NCI-H2107 treated with DMSO at 0.1 percent for 48 hours (cell line): ENCODE data around the gene FAIM.
A peak's percentile ranks its signal among the peaks of the same experiment; 100 is the strongest.
"Not testable (repeated sequence)": the region's sequence is repeated elsewhere in the genome, so short reads cannot be mapped to it uniquely, and the experiment has no call there.

Experiments used
- DNase-seq: peaks from one replicate; lab custom pipeline; 2025; ENCODE audit not compliant: unreplicated experiment; lab: John Stamatoyannopoulos, UW

FAIM gene, protein sequence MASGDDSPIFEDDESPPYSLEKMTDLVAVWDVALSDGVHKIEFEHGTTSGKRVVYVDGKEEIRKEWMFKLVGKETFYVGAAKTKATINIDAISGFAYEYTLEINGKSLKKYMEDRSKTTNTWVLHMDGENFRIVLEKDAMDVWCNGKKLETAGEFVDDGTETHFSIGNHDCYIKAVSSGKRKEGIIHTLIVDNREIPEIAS

DNA sequence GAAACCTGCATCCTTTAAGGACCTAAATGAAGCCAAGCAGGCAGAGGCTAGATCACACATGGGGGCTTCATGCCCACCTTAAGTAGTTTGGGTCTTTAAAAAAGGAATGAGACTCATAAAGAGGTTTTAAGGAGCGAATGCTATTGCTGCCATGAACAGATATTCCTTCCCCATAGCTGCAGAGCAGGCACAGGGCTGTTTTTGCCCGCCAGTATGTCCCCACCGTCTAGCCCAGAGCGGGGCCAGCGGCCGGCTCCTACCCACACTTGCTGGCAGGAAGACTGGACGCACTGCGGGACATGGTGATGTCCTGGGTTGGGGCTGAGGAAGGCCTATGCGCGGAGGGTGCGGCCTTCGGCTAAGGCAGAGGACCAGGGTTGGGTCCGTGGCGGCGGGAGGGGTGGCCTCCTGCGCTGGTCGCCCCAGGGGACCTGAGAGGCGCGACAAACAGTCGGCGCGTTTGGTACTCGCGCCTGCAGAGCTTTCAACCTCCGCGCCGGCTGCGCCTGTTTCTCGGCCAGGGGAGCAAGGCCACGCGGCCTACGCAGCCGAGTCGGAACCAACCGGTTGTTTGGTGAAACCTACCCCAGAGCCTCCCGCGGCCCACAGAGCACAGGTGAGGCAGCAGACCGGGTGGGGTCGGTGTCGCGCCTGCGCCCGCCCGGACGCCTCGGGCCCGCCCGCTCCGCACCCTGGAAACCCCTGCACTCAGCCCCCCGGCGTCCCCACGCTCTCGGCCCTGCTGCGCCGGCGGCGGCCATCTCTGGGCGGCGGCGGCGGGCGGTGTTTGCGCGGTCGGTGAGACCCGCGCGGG lies at the start of gene FAIM:
Gene FAIM (plus strand): TSS at position 450 of the 814 bp plus-strand sequence. CDS start 10,956 bp downstream, outside the sequence.
- DNase-seq: peak; percentile 59

DNA sequence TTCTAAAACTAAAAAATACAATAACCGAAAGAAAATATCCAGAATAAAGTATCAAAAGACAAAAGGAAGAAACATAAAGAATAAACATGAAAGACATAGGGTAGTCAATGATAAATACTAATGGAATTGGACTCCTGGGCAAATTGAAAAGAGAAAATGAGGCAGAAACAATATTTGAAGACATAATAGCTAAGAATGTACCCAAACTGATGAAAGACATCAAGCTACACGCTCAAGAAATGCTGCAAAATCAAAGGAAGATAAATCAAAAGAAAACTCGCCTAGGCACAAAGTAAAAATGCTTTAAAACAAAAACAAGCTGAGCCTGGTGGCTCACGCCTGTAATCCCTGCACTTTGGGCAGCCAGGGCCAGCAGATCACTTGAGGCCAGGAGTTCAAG lies 49.4 kb upstream of the FAIM start:
- no peak for DNase-seq

DNA sequence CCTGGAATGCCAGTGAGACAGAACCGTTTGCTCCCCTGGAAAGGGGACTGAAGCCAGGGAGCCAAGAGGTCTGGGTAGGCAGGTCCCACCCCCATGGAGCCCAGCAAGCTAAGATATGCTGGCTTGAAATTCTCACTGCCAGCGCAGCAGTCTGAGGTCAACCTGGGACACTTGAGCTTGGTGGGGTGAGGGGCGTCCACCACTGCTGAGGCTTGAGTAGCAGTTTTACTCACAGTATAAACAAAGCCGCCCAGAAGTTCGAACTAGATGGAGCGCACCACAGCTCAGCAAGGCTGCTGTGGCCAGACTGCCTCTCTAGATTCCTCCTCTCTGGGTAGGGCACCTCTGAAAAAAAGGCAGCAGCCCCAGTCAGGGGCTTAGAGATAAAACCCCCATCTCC lies 48.1 kb upstream of the FAIM start:
- DNase-seq: no peak

DNA sequence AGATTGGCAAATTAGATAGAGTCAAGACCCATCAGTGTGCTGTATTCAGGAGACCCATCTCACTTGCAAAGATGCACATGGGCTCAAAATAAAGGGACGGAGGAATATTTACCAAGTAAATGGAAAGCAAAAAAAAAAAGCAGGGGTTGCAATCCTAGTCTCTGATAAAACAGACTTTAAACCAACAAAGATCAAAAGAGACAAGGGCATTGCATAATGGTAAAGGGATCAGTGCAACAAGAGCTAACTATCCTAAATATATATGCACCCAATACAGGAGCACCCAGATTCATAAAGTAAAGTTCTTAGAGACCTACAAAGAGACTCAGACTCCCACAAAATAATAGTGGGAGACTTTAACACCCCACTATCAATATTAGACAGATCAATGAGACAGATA lies 45.7 kb upstream of the FAIM start:
- DNase-seq: not testable (repeated sequence)

DNA sequence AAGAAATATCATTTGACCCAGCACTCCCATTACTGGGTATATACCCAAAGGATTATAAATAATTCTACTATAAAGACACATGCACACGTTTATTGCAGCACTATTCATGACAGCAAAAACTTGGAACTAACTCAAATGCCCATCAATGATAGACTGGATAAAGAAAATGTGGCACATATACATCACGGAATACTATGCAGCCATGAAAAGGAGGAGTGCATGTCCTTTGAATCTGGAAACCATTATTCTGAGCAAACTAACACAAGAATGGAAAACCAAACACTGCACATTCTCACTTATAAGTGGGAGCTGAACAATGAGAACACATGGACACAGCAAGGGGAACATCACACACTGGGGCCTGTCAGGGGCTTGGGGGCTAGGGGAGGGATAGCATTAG lies 42.3 kb upstream of the FAIM start:
- DNase-seq: not testable (repeated sequence)

DNA sequence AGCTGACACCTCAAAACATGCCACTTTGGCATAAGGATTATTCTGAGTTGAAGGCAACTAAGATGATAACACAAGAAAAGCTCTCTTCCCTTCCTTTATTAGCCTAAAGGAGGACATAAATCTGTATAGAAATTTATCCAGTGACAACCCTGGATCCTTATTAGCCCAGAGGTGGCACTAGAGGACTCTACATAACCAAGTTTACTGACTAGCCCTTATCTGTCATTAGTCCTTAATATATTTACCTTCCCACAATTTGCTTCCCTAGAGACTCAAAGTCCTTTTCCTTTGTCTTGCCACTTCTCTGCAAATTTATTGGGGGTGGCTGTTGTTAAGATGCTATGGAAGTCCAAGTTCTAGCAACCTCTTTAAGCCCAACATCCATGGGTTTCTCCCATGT lies 41.2 kb upstream of the FAIM start:
- DNase-seq: no peak

DNA sequence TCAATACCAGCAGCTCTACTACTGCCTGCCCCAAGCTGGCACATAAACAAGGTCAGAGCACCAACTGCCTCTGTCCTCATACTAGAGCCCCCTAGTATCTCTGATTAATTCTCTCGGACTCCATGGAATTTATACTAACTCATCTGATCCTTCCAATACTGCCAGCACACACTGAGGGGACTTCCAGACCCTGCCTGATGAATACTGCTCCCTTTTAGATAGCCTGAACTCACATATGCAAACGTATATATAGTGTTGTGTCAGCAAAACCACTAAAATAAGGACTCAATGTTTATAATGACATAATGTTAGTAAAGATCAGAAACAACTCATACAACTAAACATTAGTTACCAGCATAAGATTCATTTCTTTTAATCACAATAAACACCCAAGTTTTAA lies 39.5 kb upstream of the FAIM start:
- no peak for DNase-seq

DNA sequence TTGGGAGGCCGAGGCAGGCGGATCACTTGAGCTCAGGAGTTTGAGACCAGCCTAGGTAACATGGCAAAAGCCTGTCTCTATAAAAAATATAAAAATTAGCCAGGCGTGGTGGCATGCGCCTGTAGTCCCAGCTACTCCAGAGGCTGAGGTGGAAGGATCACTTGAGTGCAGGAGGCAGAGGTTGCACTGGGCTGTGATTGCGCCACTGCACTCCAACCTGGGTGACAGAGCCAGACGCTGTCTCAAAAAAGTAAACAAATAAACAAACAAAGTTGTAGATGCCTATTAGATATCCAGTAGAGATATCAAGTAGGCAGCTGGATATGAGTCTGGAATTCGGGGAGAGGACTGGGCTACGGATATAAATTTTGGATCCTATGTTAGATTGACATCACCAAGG lies 38.9 kb upstream of the FAIM start:
- DNase-seq: not testable (repeated sequence)

DNA sequence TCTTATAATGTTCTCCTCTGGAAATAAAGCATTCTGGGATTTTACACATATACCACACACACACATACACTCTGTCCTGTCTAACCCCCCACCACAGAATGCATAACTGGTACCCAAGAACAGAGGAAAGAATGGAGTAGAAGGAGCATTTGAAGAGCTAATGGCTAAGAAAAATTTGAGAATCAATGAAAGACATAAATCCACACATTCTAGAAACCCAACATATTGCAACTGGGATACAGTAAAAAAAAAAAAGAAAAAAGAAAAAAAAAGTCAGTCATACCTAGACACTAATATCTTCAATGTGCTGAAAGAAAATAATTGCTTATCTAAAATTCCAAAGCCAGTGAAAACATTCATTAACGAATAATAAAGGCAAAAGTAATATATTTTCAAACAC lies 35.4 kb upstream of the FAIM start:
- DNase-seq: no peak

DNA sequence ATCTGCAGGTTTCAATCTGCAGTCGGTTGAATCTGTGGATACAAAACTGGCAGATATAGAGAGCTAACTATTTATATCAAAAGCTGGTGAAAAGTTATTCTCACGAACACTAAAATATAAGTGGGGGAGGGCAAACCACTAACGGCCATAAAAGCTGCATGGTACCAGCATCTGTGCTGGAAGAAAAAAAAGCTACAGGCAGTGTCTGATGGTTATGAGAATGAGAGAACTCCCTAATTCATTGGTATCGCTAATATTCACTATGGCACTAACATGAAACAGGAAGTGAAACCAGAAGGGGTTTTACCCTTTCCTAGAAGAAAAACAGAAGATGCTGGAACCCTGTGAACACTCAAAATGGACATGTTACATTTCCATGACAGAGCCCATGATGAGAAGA lies 30.4 kb upstream of the FAIM start:
- DNase-seq: no peak

DNA sequence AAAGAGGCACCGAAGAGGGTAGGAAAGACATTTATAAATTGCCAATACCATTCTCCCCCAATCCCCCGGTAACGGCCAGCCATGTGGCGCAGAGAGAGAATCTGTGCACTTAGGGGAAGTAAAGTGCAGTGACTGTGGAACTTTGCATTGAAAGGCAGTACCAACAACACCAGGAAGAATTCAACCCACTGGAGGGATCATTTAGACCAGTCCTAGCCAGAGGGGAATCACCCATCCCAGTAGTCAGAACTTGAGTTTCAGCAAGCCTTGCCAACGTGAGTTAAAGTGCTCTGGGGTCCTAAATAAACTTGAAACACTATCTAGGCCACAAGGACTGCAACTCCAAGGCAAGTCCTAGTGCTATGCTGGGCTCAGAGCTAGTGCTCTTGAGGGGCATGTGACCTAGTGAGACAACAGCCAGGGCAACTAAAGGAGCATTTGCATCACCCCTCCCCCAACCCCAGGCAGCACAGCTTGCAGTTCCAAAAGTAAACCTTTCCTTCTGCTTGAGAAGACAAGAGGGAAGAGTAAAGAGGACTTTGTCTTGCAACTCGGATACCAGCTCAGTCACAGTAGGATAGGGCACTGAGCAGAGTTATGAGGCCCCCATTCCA lies 29.5 kb upstream of the FAIM start:
- no peak for DNase-seq

DNA sequence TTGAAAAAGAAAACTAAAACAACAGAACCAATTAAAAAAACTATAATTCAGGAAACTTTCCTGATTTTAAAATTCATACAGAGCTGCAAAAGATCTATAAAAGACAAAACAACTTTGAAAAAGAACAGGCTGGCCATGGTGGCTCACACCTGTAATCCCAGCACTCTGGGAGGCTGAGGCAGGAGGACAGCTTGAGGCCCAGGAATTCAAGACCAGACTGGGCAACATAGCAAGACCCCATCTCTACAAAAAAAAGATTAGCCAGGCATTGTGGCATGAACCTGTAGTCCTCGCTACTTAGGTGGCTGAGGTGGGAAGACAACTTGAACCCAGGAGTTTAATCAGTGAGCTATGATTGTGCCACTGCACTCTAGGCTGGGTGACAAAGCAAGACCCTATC lies 21.2 kb upstream of the FAIM start:
- DNase-seq: no peak

DNA sequence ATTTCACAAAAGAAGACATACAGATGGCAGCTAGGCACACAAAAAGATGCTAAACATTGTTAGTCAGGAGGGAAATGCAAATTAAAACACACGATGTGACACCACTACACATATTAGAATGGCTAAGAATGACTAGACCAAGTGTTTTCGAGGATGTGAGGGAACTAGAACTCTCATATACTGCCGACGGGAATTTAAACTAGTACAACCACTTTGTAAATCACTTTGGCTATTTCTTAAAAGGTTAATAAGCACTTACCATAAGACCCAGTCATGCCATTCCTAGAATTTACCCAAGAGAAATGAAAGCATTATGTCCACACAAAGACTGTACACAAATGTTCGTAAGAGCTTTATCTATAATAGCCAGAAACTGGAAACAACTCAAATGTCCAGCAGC lies 20.1 kb upstream of the FAIM start:
- DNase-seq: no peak

DNA sequence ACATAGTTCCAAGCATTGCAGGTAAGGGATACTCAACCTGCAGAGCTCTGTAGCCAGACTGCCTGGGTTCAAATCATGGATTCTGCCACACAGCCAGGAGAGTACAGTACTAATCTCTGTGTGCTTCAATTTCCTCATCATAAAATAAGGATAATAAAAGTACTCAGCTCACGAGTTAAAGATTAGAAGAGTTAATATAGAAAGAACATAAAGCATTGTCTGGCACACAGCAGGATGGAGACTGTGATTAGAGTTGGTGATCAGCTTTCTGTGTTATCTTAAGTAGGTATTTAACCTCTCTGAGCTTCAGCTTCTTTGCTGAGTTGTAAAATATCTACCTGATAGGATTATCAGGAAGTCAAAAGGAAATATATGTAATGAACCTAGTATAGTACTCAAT lies 17.2 kb upstream of the FAIM start:
- no peak for DNase-seq

DNA sequence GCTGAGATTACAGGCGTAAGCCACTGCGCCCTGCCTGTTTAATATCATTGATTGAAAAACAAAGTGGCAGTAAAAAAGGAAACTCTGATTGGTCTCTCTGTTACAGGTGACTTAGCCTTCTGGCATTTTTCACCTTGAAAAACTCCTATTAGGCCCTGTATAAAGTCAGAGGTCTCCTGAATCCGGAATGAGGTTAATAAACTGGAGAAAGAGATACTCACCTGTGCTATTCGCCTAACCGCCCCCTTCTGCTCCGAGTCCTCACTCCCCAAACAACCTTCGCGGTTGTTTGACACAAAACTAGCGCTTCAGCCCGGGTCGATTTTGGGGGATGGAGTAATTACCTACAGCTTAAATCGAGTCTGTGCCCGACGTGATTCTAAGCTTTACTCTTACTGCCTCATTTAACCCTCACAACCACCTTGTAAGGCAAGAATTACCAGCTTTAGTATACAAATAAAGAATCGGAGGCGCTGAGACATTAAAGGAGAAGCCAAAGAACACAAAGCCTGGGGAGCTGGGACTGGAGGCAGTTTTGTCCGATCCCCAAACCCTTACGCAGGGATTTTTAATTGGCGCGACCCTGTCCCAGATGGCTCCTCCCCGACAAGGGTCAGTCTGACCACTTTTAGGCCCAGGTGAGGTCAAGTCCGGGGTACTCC lies 15.0 kb upstream of the FAIM start:
- no peak for DNase-seq

DNA sequence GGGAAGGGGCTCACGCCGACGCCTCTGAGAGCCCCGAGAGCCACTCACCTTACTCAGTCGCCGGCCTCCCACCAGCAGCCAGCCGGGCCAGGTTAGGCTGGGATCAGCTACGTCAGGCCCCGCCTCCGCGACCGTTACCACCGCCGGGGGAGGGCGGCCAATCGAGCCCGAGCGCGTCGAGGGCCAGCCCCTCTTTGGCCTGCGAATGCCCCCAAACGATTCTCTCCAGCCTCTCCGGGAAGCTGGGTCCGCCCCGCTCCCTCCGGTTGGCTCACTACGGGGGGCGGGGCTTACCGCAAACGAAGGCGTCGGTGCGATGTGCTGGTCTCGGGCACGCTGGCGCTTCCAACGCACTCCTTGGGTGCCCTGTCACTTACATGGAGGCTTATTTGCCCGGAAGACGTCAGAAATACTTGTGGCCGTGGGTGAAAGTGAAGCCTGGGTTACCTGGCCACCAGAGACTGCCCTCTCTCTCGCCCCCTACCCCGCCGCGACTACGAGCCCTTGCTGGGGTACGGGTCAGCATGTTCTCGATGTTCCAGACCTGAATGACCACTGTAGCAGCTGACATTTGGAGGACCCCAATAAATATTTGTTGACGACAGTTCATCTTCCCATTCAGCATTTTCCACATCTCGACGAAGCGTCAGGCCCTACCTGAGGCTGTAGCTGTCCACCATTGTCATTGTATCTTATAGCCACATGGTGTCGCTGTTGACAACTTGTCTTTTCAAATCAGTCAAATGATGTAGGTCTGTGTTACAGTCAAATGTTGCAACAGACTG lies 14.2 kb upstream of the FAIM start, which contains the start of gene CEP70:
Gene CEP70 (minus strand): TSS at position 111 of the 785 bp plus-strand sequence. CDS start 21,333 bp downstream, outside the sequence.
- DNase-seq: no peak

DNA sequence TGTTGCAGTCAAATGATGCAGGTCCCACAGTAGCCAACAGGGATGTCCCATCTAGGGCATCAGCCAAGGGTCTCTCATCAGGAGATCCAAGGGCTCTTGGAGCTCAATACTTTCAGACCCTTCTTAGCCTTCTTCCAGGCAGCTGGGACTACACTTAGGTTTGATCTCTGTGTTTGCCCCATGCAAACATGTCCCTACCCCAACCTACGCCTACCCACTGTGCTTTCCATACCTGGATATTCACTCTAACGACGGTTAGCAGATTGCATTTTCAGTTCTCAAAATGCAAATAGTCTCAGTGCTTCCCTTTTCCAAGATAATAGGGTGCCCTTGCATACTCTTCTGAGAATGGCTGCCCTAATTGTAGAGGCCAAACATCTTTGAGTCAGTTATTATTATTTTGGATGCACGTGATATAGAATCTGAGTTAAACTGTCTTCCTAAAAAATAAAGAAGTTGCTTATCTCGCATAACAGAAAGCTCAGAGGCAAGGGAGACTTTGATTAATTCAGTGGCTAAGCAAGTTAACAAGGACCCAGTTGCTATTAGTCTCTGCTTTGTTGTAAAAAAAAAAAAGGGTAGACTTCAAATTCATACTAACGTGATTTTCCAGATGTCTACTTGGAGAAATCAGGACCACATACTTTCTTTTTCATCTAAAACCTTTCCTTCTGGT lies 13.5 kb upstream of the FAIM start:
- no peak for DNase-seq

DNA sequence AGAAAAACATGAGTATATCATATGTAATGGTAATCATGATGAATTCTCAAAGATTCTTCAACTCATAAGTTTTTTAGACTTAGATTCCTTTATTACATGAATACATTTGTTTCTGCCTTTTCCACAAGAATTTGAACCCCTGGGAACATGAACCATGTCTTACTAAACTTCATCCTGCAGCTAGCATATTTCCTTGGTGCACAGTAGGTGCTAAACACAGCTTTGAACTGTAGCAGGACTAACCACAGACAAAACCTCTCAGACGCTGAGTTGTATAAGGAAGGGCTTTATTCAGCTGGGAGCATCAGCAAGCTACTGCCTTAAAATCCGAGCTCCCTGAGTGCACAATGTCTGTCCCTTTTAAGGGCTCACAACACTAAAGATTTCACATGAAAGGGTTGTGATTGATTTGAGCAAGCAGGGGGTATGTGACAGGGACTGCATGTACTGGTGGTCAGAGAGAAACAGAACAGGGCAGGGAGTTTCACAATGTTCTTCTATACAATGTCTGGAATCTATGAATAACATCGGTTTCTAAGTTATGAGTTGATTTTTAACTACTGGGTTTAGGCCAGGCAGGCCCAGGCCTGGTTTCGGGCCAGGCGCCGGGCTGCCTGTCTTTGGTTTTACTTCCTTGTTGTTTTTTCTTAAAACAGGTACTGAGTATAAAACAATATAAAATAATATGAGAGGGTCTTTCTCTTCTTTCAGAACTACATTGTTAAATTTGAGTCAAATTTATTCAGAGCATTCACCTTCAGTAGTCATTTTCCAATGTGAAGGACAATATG lies 11.2 kb upstream of the FAIM start:
- not testable (repeated sequence) for DNase-seq

DNA sequence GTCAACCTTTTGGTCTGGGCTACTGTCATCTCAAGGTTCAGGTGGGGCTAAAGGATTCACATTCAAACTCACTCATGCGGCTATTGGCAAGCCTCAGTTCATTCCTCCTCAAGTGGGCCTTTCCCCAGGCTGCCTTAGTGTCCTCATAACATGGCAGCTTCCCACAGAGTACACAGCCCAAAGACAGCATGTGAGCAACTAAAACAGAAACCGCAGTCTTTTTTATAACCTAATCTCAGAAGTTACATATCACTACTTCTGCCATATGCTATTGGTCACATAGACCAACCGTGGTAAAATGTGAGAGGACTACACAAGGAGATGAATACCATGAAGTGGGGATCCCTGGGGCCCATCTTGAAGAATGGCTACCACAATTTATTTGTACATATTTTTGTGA lies 10.0 kb upstream of the FAIM start:
- no peak for DNase-seq
